Renal pelvis (tissue), 4 donors: ENCODE results near the gene ATXN7L3. TPM values are rescaled to one million over a fixed set of nuclear protein-coding genes. Genes with fewer than 3 reads are reported as not detected.
"Not testable (repeated sequence)": the region's sequence is repeated elsewhere in the genome, so short reads cannot be mapped to it uniquely, and the experiment has no call there.

ENCODE experiments used
- DNase-seq: peaks from one replicate; pipeline ENCODE4 v3.0.0-alpha.2; 2013
- polyA plus RNA-seq, 3 donors: library from polyadenylated mRNA; unstranded; fragments of 120-200 nt; gene quantifications; one replicate each; pipeline ENCODE4 v1.2.1, GENCODE V29; 2013; ENCODE audit not compliant: insufficient read length in 3 of 3

Gene ATXN7L3
- polyA plus RNA-seq, 3 donors, result 62.8 to 76.8 (median 64.6) TPM

DNA sequence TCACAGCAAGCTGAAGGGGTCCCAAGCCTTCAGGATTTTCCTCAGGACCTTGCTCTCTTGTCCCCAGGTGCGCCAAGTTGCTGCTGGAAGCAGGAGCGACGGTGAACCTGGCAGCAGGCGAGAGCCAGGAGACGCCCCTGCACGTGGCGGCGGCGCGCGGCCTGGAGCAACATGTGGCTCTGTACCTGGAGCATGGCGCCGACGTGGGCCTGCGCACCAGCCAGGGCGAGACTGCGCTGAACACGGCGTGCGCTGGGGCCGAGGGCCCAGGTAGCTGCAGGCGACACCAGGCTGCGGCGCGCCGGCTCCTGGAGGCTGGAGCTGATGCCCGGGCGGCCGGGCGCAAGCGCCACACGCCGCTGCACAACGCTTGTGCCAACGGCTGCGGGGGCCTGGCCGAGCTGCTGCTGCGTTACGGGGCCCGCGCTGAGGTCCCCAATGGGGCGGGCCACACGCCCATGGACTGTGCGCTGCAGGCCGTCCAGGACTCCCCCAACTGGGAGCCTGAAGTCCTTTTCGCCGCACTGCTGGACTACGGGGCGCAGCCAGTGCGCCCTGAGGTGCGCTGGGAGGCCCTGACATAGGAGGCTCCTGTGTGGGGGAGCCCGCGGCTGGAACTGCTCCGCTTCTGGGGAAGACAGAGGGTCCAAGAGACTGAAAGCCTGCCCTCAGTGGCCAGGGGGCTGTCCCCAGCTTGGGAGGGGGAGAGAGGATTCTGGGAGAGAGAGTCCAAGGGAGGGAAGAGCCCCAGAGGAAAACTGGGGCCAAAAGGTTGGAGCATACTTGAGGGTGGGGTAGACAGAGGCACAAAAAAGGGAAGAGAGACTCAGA, 22.8 kb downstream of the ATXN7L3 start:
- no peak for DNase-seq

GRCh38 chr17:44176257-44176656, 23.4 kb downstream of the ATXN7L3 start:
- DNase-seq, result no peak

- no peak for DNase-seq
Measured at GRCh38 chr17:44174427-44174826, 25.3 kb downstream of the ATXN7L3 start.

DNA sequence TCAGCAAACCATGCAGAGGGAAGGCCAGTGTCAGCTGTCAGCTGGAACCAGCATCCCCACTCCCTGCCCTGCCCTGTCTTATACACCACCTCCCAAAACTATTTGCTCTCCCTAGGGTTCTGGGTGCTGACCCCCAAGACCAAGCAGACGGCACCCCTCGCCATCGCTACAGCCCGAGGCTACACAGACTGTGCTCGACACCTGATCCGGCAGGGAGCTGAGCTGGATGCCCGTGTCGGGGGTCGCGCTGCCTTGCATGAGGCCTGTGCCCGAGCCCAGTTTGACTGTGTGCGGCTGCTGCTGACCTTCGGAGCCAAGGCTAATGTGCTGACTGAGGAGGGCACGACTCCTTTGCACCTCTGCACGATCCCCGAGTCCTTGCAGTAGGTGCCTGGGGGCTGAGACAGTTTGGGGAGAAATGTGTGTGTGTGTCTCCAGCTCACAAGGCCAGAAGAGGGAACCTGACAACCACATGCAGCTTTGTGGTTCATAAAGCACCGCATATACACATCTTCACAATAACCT, 27.7 kb downstream of the ATXN7L3 start:
- no peak for DNase-seq

GRCh38 chr17:44170499-44171201, 29.0 kb downstream of the ATXN7L3 start, which contains the start of gene ASB16:
TSS of gene ASB16 (plus strand) at chr17:44170704. CDS start at chr17:44170790, 86 bp downstream.
- no peak for DNase-seq

GRCh38 chr17:44170135-44170498, 29.6 kb downstream of the ATXN7L3 start:
- no peak for DNase-seq

- DNase-seq, result no peak
Measured at GRCh38 chr17:44167181-44167861, 32.4 kb downstream of the ATXN7L3 start.

DNA sequence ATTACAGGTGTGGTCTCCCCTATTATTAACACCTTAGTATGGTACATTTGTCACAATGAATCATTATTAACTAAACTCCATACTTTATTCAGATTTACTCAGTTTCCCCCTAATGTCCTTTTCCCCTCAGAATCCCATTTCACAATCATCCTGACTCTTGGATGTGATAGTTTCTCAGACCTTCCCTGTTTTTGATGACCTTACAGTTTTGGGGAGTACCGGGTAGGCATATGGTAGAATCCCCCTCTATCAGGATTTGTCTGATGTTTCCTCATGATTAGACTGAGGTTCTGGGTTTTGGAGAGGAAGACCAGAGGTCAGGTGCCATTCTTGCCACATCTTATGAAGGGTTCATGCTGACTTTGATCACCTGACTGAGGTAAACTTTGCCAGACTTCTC, 35.2 kb downstream of the ATXN7L3 start:
- no peak for DNase-seq

GRCh38 chr17:44159519-44160210, 40.0 kb downstream of the ATXN7L3 start:
- no peak for DNase-seq

DNA sequence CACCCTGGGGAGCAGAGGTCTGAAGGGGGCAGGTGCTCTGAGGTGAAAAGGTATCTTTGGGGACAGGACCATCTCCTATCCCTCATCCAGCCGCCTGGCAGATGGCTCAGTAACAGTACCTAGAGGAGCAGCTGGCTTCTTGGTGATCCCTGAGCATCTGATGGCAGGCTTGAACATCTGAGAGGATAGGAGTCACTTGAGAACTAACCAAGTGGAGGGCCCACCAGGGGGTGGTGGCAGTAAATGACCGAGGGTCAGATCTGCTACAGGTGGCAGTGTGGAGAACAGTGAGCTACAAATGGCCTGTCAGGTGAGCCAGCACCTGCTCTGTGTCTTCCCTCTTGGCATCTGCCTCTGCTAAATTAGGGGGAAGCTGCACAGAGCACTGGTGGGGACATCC, 44.2 kb downstream of the ATXN7L3 start:
- no peak for DNase-seq

DNA sequence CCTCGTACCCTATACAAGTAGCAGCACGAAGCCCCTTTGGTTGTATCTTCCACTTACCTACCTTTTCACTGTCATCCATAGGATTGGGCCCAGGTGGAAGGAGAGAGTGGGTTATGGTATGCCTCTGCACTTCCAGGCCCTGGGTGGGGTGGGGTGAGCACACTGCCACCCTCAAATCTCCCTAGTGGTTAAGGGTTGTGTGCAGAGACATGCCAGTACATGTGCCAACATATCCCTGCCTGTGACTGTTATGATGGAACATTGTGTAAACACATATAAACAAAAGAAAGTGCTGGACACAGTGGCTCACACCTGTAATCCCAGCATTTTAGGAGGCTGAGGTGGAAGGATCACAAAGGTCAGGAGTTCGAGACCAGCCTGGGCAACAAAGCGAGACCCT, 46.8 kb downstream of the ATXN7L3 start:
- no peak for DNase-seq

DNA sequence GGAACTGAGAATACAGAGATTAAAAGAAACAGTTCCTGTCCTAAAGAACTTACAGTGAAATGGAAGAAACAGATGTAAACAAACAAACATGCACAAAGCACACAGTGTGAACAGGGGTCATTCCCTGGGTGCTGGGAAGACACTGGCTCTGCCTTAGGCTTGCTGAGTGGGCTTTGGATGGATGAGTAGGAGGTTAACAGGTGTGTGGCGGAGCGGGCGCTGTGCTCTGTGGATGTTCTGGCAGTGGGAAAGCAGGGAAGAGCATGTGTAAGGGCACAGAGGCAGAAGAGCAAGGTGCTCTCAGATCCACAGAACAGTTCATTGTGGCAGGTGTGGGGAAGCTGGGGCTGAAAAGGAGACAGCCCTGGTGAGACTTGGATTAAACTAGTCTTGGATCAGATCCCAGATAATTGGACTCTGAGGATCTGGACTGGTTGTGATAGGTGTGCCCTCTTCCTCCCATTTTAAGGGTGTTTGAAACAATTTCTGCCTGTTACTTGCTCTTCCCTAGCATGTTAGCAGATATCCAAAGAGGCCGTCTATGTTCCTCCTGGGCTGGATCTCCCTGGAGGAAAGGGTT, 49.8 kb downstream of the ATXN7L3 start:
- DNase-seq, result no peak

DNA sequence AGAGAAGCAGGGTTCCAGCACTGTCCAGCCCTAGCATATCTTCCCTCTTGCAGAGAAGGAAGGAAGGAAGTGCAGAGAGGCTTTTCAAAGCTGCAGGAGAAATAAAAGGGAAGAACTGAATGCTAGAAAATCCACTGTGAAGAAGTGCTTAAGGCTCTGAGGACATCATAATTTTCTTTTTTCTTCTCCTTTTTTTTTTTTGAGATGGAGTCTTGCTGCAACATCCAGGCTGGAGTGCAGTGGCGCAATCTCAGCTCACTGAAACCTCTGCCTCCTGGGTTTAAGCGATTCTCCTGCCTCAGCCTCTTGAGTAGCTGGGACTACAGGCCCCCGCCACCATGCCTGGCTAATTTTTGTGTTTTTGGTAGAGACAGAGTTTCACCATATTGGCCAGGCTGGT, 50.6 kb downstream of the ATXN7L3 start:
- DNase-seq, result not testable (repeated sequence)

DNA sequence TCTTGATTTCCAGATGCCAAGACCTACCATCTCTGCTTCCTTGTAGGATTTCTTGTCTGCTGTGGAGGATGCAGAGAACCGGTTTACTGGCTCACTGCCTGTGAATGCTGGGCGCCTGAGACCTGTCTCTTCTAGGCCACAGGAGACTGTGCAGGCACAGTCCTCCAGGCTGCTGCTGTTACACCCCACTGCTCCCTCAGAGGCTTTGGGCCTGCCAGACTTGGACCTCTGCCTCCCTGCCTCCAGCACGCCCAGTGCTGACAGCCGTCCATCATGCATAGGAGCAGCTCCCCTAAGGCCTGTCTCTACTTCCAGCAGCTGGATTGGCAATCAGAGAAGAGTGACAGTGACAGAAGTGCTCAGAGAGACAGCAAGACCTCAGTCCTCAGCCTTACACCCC, 51.9 kb downstream of the ATXN7L3 start:
- DNase-seq, result no peak

DNA sequence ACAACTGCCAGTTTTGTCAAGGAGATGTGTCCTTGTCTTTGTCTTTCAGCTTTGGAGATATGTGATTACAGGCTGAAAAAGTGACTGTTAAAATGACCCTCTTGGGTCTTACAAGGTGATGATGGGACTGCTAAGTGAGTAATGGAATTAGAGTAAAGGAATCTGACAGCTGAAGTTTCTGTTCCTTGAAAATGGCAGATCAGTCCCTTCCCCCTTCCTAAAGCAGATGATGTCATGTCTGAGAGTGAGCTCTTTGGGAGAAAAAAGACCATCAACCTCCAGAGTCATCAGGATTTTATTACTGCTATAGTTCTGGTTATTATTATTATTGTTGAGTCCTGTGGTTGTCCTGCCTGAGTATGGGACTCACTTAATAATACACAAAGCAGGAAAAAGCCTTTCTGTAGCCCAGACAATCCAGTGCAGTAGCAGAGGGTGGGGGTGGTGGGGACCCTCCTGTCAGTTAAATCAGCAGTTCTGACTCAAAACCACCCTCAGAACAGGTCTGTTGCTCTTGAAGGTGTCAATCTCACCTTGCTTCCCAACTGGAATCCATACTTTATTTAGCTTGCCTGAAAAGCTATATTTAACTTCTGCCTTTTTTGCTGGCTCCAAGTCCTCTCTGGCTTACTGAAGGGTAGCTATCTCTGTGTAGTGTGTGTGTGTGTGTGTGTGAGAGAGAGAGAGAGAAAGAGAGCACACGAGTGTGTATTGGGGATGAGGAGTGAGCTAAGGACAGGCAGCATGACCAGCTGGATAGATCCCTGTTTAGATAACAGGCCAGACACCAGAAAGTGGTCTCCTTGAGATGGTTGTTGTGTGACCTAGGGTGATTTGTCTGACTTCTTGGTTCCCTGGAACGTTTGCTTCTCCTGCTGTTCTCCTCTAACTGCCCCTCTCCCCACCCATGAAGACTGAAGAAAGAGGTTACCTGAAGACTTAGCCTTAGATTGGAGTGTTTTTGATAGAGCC, 53.0 kb downstream of the ATXN7L3 start:
- no peak for DNase-seq

DNA sequence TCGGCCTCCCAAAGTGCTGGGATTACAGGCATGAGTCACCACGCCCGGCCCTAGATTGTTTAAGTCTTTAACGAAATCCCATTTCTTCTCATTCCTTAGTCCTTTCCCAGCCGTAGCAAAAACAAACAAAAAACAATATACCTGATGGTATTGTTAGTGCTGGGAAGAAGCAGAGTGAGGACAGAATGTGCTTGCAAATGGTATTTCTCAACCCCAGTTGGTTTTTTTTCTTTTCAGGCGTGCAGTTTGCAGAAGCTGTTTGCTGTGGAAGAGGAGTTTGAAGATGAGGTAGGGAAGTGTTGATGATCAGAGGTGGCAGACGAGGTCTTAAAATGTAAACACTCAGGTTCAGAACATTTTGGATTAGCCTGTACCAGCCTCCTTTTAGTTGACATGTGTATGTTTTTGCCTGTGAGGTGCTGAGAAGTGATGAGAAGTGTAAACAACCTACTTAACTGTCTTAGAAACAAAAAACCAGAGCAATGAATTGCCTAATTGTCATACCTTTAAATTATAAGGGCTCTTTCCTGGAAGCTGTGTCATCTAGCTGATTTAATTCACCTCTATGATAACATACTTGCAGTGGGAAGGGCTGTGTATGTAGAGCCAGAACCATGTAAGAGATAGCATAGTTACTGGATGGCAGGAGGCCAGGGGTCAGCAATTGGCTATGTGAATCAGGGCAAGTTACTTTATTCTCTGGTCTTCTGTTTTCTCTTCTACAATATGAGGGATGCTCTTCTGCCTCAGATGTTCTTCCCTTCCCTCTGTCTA, 54.5 kb downstream of the ATXN7L3 start:
- no peak for DNase-seq

DNA sequence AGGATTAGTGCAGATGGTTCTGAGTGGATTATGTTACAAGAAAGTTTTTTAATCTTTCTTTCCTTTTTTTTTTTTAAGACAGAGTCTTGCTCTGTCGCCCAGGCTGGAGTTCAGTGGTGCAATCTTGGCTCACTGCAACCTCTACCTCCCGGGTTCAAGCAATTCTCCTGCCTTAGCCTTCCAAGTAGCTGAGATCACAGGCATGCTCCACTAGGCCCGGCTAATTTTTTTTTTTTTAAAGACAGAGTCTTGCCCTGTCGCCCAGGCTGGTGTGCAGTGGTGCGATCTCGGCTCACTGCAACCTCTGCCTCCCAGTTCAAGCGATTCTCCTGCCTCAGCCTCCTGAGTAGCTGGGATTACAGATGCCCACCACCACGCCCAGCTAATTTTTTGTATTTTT, 55.8 kb downstream of the ATXN7L3 start:
- DNase-seq, result not testable (repeated sequence)
